Kidney (tissue), 14 donors: ENCODE data around the gene OPRL1. TPM values are rescaled to one million over a fixed set of nuclear protein-coding genes. Genes with fewer than 3 reads are reported as not detected.
A peak's percentile ranks its signal among the peaks of the same experiment; 100 is the strongest.
"Not testable (repeated sequence)": the region's sequence is repeated elsewhere in the genome, so short reads cannot be mapped to it uniquely, and the experiment has no call there.

Source experiments
- DNase-seq, 5 donors: peaks; one replicate each; pipeline ENCODE4 v3.0.0-alpha.2; 2013 to 2020
- FAIRE-seq: peaks from 2 replicates; lab custom pipeline; 2012; peaks lifted over from hg19 to GRCh38; lab: Jason Lieb, UNC
- H3K27ac ChIP-seq, 2 donors: one replicate each; pipeline ENCODE4 v1.7.0; 2013; ENCODE audit warnings: low read depth in 2 of 2, low read length in 2 of 2, inconsistent platforms in 1 of 2
- H3K27me3 ChIP-seq: one replicate; pipeline ENCODE4 v1.7.1; 2013; ENCODE audit warnings: low read length, inconsistent platforms; ENCODE audit not compliant: control insufficient read depth, insufficient read depth
- H3K36me3 ChIP-seq, 3 donors: one replicate each; pipeline versions ENCODE4 v1.7.0 to v1.7.1; 2013; ENCODE audit warnings: low read length in 3 of 3, control low read depth in 1 of 3, inconsistent platforms in 1 of 3; ENCODE audit not compliant: insufficient read depth in 3 of 3, control insufficient read depth in 2 of 3
- H3K4me1 ChIP-seq, 3 donors: one replicate each; pipeline versions ENCODE4 v1.7.0 to v1.7.1; 2013; ENCODE audit warnings: low read length in 3 of 3, inconsistent platforms in 1 of 3, low read depth in 1 of 3; ENCODE audit not compliant: control insufficient read depth in 2 of 3, insufficient read depth in 2 of 3
- H3K4me3 ChIP-seq, 3 donors: one replicate each; pipeline versions ENCODE4 v1.7.0 to v1.8.1; 2013; ENCODE audit warnings: low read length in 3 of 3, control low read depth in 1 of 3, inconsistent platforms in 1 of 3
- H3K9ac ChIP-seq, 3 donors: one replicate each; pipeline versions ENCODE4 v1.7.0 to v1.7.1; 2013; ENCODE audit warnings: low read length in 3 of 3, control low read depth in 1 of 3, inconsistent platforms in 1 of 3
- H3K9me3 ChIP-seq, 3 donors: one replicate each; pipeline versions ENCODE4 v1.7.0 to v1.7.1; 2013; ENCODE audit warnings: low read length in 3 of 3, control low read depth in 1 of 3, inconsistent platforms in 1 of 3; ENCODE audit not compliant: control insufficient read depth in 2 of 3, insufficient read depth in 1 of 3
- CTCF ChIP-seq: IDR thresholded peaks from 3 replicates; pipeline ENCODE4 v1.5.1; 2012; ENCODE audit warnings: mild to moderate bottlenecking, moderate library complexity, borderline replicate concordance; ENCODE audit not compliant: insufficient read depth; ENCODE audit errors: extremely low read depth
- intact Hi-C: fragments of 100-400 bp; cut with DNase I; formaldehyde crosslinking; loops from one replicate; pipeline ENCODE4 v1.11.1; 2022
- polyA plus RNA-seq: library from polyadenylated mRNA; stranded (reverse); fragments of 350-450 nt; fragmentation: Illumina TruSeq; extraction: RNeasy Lipid Tissue Mini Kit (QIAGEN cat#74804); gene quantifications from one replicate; pipeline ENCODE4 v1.2.3, GENCODE V29; 2014; ENCODE audit warnings: low read depth, low replicate concordance; ENCODE audit not compliant: insufficient read depth
- total RNA-seq: library from RNA; stranded (reverse); fragmentation: NEBNext Ultra II Directional; extraction: Animal tissue kit (Norgen Biotek cat#: 25700); gene quantifications from one replicate; pipeline ENCODE4 v1.2.1, GENCODE V29; 2021
- donor health status: control.
- donor health status: control.
- donor health status: control.
- donor health status: control.
- donor health status: control.
- donor health status: DM: yes; HTN: yes; CAD: no.
- donor health status: Normal renal cell carcinoma (clear cell type).

Gene OPRL1
- total and polyA plus RNA-seq, 2 donors from 2014 or later, result 0.39 to 1.2 TPM

- FAIRE-seq, result no peak
- Histone ChIP-seq H3K9me3 (no peaks in the 10 kb centered on the region), H3K27ac (no peak overlapping the region), H3K27me3 (no peaks in the 10 kb centered on the region), H3K4me3 (no peak overlapping the region), H3K4me1 (peaks cover 0 to 6% (median 0%) of the 10 kb centered on the region in 3 donors), H3K9ac (no peak overlapping the region), H3K36me3 (no peaks in the 10 kb centered on the region)
- no peak for TF ChIP-seq CTCF
- intact Hi-C loops, result no loop called here
- DNase-seq, result peak in 1 of 5 donors; percentile 59
These were observed 39.9 kb downstream of the OPRL1 start for GRCh38 chr20:64119681-64120341.

- no peaks in the 10 kb centered on the region for H3K9me3 ChIP-seq
- no peak for TF ChIP-seq CTCF
- H3K4me1 ChIP-seq, result peaks cover 0 to 6% (median 0%) of the 10 kb centered on the region in 3 donors
- H3K4me3 ChIP-seq, result no peak overlapping the region
- intact Hi-C loops, result no loop called here
- H3K9ac ChIP-seq, result no peak overlapping the region
- FAIRE-seq (no peak), DNase-seq (peak in 1 of 5 donors; percentile 38)
- H3K36me3 ChIP-seq, result no peaks in the 10 kb centered on the region
- H3K27me3 ChIP-seq, result no peaks in the 10 kb centered on the region
- H3K27ac ChIP-seq, result no peak overlapping the region
These were observed 41.7 kb downstream of the OPRL1 start for GRCh38 chr20:64121586-64121985.

GRCh38 chr20:64122927-64123326, 43.0 kb downstream of the OPRL1 start:
- H3K4me3 ChIP-seq, H3K36me3 ChIP-seq, FAIRE-seq, H3K9ac ChIP-seq, H3K4me1 ChIP-seq, DNase-seq, H3K27me3 ChIP-seq, H3K9me3 ChIP-seq, intact Hi-C loops, H3K27ac ChIP-seq: not testable (repeated sequence)

GRCh38 chr20:64123517-64123916, 43.6 kb downstream of the OPRL1 start:
- DNase-seq, intact Hi-C loops, FAIRE-seq: not testable (repeated sequence)

More at GRCh38 chr20:64123517-64123916, 43.6 kb downstream of the OPRL1 start:
- not testable (repeated sequence) for H3K4me3 ChIP-seq, H3K9ac ChIP-seq, H3K27ac ChIP-seq, H3K9me3 ChIP-seq, H3K27me3 ChIP-seq, H3K36me3 ChIP-seq, H3K4me1 ChIP-seq
